Stimulated activated CD8-positive, alpha-beta memory T cell treated with anti-CD3 and anti-CD28 coated beads, Interleukin-7, amount 100 ng/mL, for 24 hours (primary cell): Measurements from ENCODE around the gene SIK3.
"Not testable (repeated sequence)": the region's sequence is repeated elsewhere in the genome, so short reads cannot be mapped to it uniquely, and the experiment has no call there.

Experiments
- DNase-seq: peaks from one replicate; pipeline ENCODE4 v3.0.0-alpha.2; 2020; ENCODE audit warnings: low read depth

The SIK3 gene

GRCh38 chr11:116823031-116823843 is 275.0 kb downstream of the SIK3 start, which contains the start of gene APOA4:
TSS of gene APOA4 (minus strand) at chr11:116823304. CDS start at chr11:116823191, 113 bp downstream.
- no peak for DNase-seq

- DNase-seq: no peak
Measured at GRCh38 chr11:116822575-116822974, 275.7 kb downstream of the SIK3 start.

GRCh38 chr11:116821050-116821918 is 276.9 kb downstream of the SIK3 start:
- DNase-seq: no peak

GRCh38 chr11:116819049-116819448 is 279.2 kb downstream of the SIK3 start:
- DNase-seq: no peak

- no peak for DNase-seq
Measured at GRCh38 chr11:116814502-116814901, 283.7 kb downstream of the SIK3 start.

- no peak for DNase-seq
Measured at GRCh38 chr11:116813781-116814471, 284.3 kb downstream of the SIK3 start.

- no peak for DNase-seq
Measured at GRCh38 chr11:116813170-116813569, 285.1 kb downstream of the SIK3 start.

- no peak for DNase-seq
Measured at GRCh38 chr11:116812109-116812508, 286.1 kb downstream of the SIK3 start.

GRCh38 chr11:116811194-116811593 is 287.0 kb downstream of the SIK3 start:
- no peak for DNase-seq

GRCh38 chr11:116808262-116809175 is 289.7 kb downstream of the SIK3 start:
- no peak for DNase-seq

- no peak for DNase-seq
Measured at GRCh38 chr11:116807601-116808261, 290.5 kb downstream of the SIK3 start.

GRCh38 chr11:116804001-116804400 is 294.2 kb downstream of the SIK3 start:
- no peak for DNase-seq

GRCh38 chr11:116801662-116802061 is 296.6 kb downstream of the SIK3 start:
- DNase-seq: not testable (repeated sequence)

GRCh38 chr11:116800610-116801009 is 297.6 kb downstream of the SIK3 start:
- DNase-seq: no peak

- DNase-seq: no peak
Measured at GRCh38 chr11:116798368-116798767, 299.9 kb downstream of the SIK3 start.

GRCh38 chr11:116797816-116798215 is 300.4 kb downstream of the SIK3 start:
- DNase-seq: no peak

GRCh38 chr11:116796548-116796947 is 301.7 kb downstream of the SIK3 start:
- no peak for DNase-seq

GRCh38 chr11:116794851-116795250 is 303.4 kb downstream of the SIK3 start:
- DNase-seq: no peak

GRCh38 chr11:116793772-116794097 is 304.5 kb downstream of the SIK3 start:
- no peak for DNase-seq
